GM23338 (cell line): ENCODE data around the gene ZNF580. TPM values are rescaled to one million over a fixed set of nuclear protein-coding genes. Genes with fewer than 3 reads are reported as not detected.

Experiments used
- ATAC-seq: fragments of 200-7000 bp; cut with Tn5 transposase; 3 replicates; pipeline ENCODE4 v1.9.1; 2020
- DNase-seq: peaks from one replicate; pipeline ENCODE4 v3.0.0-alpha.2; 2015; ENCODE audit warnings: low spot score
- H2AFZ ChIP-seq: fragments of 200-600 bp; sonication (generic); 2 replicates; pipeline ENCODE4 v1.8.0; 2016; ENCODE audit warnings: antibody characterized with exemption, mild to moderate bottlenecking, moderate library complexity
- H3F3A ChIP-seq: fragments of 200-600 bp; sonication (generic); replicated peaks from 2 replicates; pipeline ENCODE4 v1.8.0; 2017; ENCODE audit warnings: antibody characterized with exemption, mixed run types, low read depth
- H3K27ac ChIP-seq: fragments of 200-600 bp; sonication (generic); 2 replicates; pipeline ENCODE4 v1.6.1; 2016; ENCODE audit warnings: low read depth
- H3K27me3 ChIP-seq: fragments of 200-600 bp; sonication (generic); 2 replicates; pipeline ENCODE4 v1.8.0; 2016; ENCODE audit warnings: mild to moderate bottlenecking, mixed run types, moderate library complexity; ENCODE audit not compliant: insufficient read depth
- H3K36me3 ChIP-seq: fragments of 200-600 bp; sonication (generic); 2 replicates; pipeline ENCODE4 v1.8.0; 2016; ENCODE audit warnings: mild to moderate bottlenecking; ENCODE audit not compliant: insufficient read depth
- H3K4me1 ChIP-seq: fragments of 200-600 bp; sonication (generic); 2 replicates; pipeline ENCODE4 v1.8.0; 2016; ENCODE audit warnings: mild to moderate bottlenecking, moderate library complexity; ENCODE audit not compliant: insufficient read depth
- H3K4me2 ChIP-seq: fragments of 200-600 bp; sonication (generic); 2 replicates; pipeline ENCODE4 v1.7.1; 2017; ENCODE audit warnings: mixed run types
- H3K4me3 ChIP-seq: fragments of 200-600 bp; sonication (generic); 2 replicates; pipeline ENCODE4 v1.6.1; 2016; ENCODE audit warnings: mixed run types
- H3K79me2 ChIP-seq: fragments of 200-600 bp; sonication (generic); replicated peaks from 2 replicates; pipeline ENCODE4 v1.8.0; 2017; ENCODE audit warnings: mild to moderate bottlenecking; ENCODE audit not compliant: insufficient read depth
- H3K9me2 ChIP-seq: fragments of 200-600 bp; sonication (generic); 2 replicates; pipeline ENCODE4 v1.8.0; 2017; ENCODE audit not compliant: insufficient read depth
- H4K20me1 ChIP-seq: fragments of 200-600 bp; sonication (generic); replicated peaks from 2 replicates; pipeline ENCODE4 v1.8.0; 2017; ENCODE audit warnings: mild to moderate bottlenecking; ENCODE audit not compliant: insufficient read depth
- H3K27ac Mint-ChIP-seq: 2 replicates; pipeline ENCODE4 v1.8.0; 2020; ENCODE audit warnings: inconsistent platforms, mild to moderate bottlenecking, moderate library complexity, mixed read lengths
- H3K27me3 Mint-ChIP-seq: 3 replicates; pipeline ENCODE4 v1.8.0; 2022; ENCODE audit warnings: low read depth, mild to moderate bottlenecking, moderate library complexity, mixed read lengths, inconsistent platforms; ENCODE audit not compliant: insufficient read depth, poor library complexity
- H3K36me3 Mint-ChIP-seq: 3 replicates; pipeline ENCODE4 v1.8.0; 2021; ENCODE audit warnings: low read depth, mild to moderate bottlenecking, inconsistent platforms, moderate library complexity, mixed read lengths
- H3K4me1 Mint-ChIP-seq: 3 replicates; pipeline ENCODE4 v1.8.0; 2020; ENCODE audit warnings: mild to moderate bottlenecking, inconsistent platforms, mixed read lengths
- H3K4me3 Mint-ChIP-seq: 3 replicates; pipeline ENCODE4 v1.8.0; 2021; ENCODE audit warnings: moderate library complexity, mild to moderate bottlenecking, inconsistent platforms, mixed read lengths
- H3K9me3 Mint-ChIP-seq: 3 replicates; pipeline ENCODE4 v1.8.0; 2020; ENCODE audit warnings: moderate library complexity, mild to moderate bottlenecking, inconsistent platforms, mixed read lengths
- CREB1 ChIP-seq: fragments of 250-450 bp; sonication (Bioruptor Pico); IDR thresholded peaks from 2 replicates; pipeline ENCODE4 v1.5.0; 2020; ENCODE audit warnings: low read depth, mild to moderate bottlenecking, moderate library complexity
- ETS1 ChIP-seq: IDR thresholded peaks from 2 replicates; pipeline ENCODE4 v1.6.1; 2016; ENCODE audit warnings: antibody characterized with exemption
- EZH2 ChIP-seq: fragments of 200-600 bp; sonication (generic); IDR thresholded peaks from one replicate; pipeline ENCODE4 v1.8.0; 2017; ENCODE audit warnings: antibody characterized with exemption, mild to moderate bottlenecking, low read depth; ENCODE audit not compliant: unreplicated experiment
- EZH2phosphoT487 ChIP-seq: fragments of 200-600 bp; sonication (generic); IDR thresholded peaks from one replicate; pipeline ENCODE4 v1.8.1; 2018; ENCODE audit warnings: antibody characterized with exemption; ENCODE audit not compliant: unreplicated experiment
- JUNB ChIP-seq: IDR thresholded peaks from one replicate; pipeline ENCODE4 v1.6.1; 2016; ENCODE audit warnings: antibody characterized with exemption; ENCODE audit not compliant: unreplicated experiment
- NANOG ChIP-seq: IDR thresholded peaks from 2 replicates; pipeline ENCODE4 v1.6.1; 2016; ENCODE audit warnings: antibody characterized with exemption, borderline replicate concordance
- POLR2AphosphoS5 ChIP-seq: IDR thresholded peaks from 2 replicates; pipeline ENCODE4 v1.6.1; 2016; ENCODE audit warnings: antibody characterized with exemption, low read depth
- REST ChIP-seq: IDR thresholded peaks from one replicate; pipeline ENCODE4 v1.6.1; 2018; ENCODE audit warnings: antibody characterized with exemption; ENCODE audit not compliant: unreplicated experiment
- STAT1 ChIP-seq: IDR thresholded peaks from one replicate; pipeline ENCODE4 v1.6.1; 2016; ENCODE audit warnings: antibody characterized with exemption; ENCODE audit not compliant: unreplicated experiment
- ZNF114 ChIP-seq: fragments of 250-450 bp; sonication (Bioruptor Pico); IDR thresholded peaks from 2 replicates; pipeline ENCODE4 v1.5.0; 2020; ENCODE audit warnings: mild to moderate bottlenecking, moderate library complexity
- ZNF331 ChIP-seq: fragments of 250-450 bp; sonication (Bioruptor Pico); IDR thresholded peaks from 2 replicates; pipeline ENCODE4 v1.5.0; 2020; ENCODE audit warnings: low read depth, mild to moderate bottlenecking, moderate library complexity
- polyA plus RNA-seq: library from polyadenylated mRNA; unstranded; fragments of >200 nt; fragmentation: Nextera tagmentation; extraction: Ambion mirVana; gene quantifications from 2 replicates; pipeline ENCODE4 v1.2.1, GENCODE V29; 2016
- total RNA-seq: library from RNA; depleted of rRNA; stranded (reverse); fragments of >200 nt; shearing (Covaris generic); gene quantifications from 2 replicates; pipeline ENCODE4 v1.2.3, GENCODE V29; 2014
- TF ChIP-seq, protein P1 (sequence below), 2 experiments: fragments of 200-600 bp in 1 of 2; sonication (generic) in 1 of 2; conservative IDR thresholded peaks; 2 replicates each; pipeline versions ENCODE4 v1.5.1 to v1.6.1; 2016 to 2017; ENCODE audit warnings: antibody characterized with exemption in 2 of 2, low read depth in 2 of 2, mild to moderate bottlenecking in 2 of 2, moderate library complexity in 1 of 2

Gene ZNF580
- total and polyA plus RNA-seq, 2 experiments from 2014 or later, result 18.7 to 23.6 TPM

- TF ChIP-seq ZNF114, result no peak
- TF ChIP-seq CREB1 (CRISPR knock-in tag), result no peak
- TF ChIP-seq POLR2AphosphoS5, result no peak
- H3K4me3 Mint-ChIP-seq, result peak overlapping the region; percentile 96
- Histone ChIP-seq H3F3A (peaks cover 30% of the 10 kb centered on the region), H3K4me1 (peaks cover 32% of the 10 kb centered on the region), H3K27me3 (no peaks in the 10 kb centered on the region), H3K4me2 (peak overlapping the region; percentile 98), H3K27ac (peak overlapping the region; percentile 39; the same call in 1 of the 2 replicates), H3K9me2 (no peaks in the 10 kb centered on the region), H3K4me3 (peak overlapping the region; percentile 96), H3K79me2 (peaks cover 56% of the 10 kb centered on the region), H3K36me3 (peaks cover 8% of the 10 kb centered on the region; the same call in 1 of the 2 replicates), H2AFZ (no peak overlapping the region), H4K20me1 (peaks cover 41% of the 10 kb centered on the region)
- peaks cover 62% of the 10 kb centered on the region for H3K36me3 Mint-ChIP-seq
- H3K4me1 Mint-ChIP-seq, result peaks cover 35% of the 10 kb centered on the region
- H3K27me3 Mint-ChIP-seq, result peaks cover 28% of the 10 kb centered on the region
- no peak for ATAC-seq
- DNase-seq, result no peak
- peak overlapping the region; percentile 93 for H3K27ac Mint-ChIP-seq
- peaks cover 4% of the 10 kb centered on the region; the same call in 2 of the 3 replicates for H3K9me3 Mint-ChIP-seq
These were observed 35.0 kb downstream of the ZNF580 start for GRCh38 chr19:55675661-55676354.

DNA sequence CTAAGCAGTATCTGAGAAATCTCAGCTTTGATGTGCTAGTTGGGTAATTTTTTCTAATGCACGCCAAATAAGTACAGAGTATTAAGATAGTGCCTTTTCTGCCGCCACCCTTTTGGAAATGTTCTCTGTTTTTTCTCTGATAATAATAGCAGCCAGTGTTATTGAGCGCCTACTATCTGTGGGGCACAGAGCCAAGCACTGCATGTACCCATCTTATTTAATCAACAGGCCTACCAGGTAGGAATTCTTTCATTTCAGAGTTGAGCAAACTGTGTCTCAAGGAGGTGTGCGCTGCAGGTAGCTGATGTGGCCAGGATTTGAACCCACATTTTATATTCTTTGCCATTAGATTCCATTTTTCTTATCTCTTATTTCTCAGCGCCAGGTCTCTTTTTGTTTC is 35.6 kb downstream of the ZNF580 start:
- no peak for DNase-seq
- peaks cover 30% of the 10 kb centered on the region for H3K4me1 Mint-ChIP-seq
- Histone ChIP-seq H3K4me3 (peak overlapping the region; percentile 96), H2AFZ (no peak overlapping the region), H3K4me2 (peak overlapping the region; percentile 98), H3F3A (peaks cover 26% of the 10 kb centered on the region; the same call in 1 of the 2 replicates), H3K27me3 (no peaks in the 10 kb centered on the region), H3K9me2 (no peaks in the 10 kb centered on the region), H3K4me1 (peaks cover 32% of the 10 kb centered on the region), H4K20me1 (peaks cover 43% of the 10 kb centered on the region), H3K79me2 (peaks cover 59% of the 10 kb centered on the region), H3K36me3 (peaks cover 8% of the 10 kb centered on the region; the same call in 1 of the 2 replicates), H3K27ac (no peak overlapping the region)
- peaks cover 4% of the 10 kb centered on the region; the same call in 2 of the 3 replicates for H3K9me3 Mint-ChIP-seq
- H3K4me3 Mint-ChIP-seq, result peak overlapping the region; percentile 96
- no peak for ATAC-seq
- H3K36me3 Mint-ChIP-seq, result peaks cover 56% of the 10 kb centered on the region
- no peak overlapping the region; the same call in 1 of the 2 replicates for H3K27ac Mint-ChIP-seq
- peaks cover 25% of the 10 kb centered on the region for H3K27me3 Mint-ChIP-seq
- TF ChIP-seq EZH2phosphoT487 (no peak), JUNB (no peak), REST (no peak), NANOG (no peak), EZH2 (no peak), POLR2AphosphoS5 (no peak), ETS1 (no peak), STAT1 (no peak), ZNF331 (CRISPR knock-in tag) (no peak), CREB1 (CRISPR knock-in tag) (no peak)
- TF ChIP-seq, protein P1, sequence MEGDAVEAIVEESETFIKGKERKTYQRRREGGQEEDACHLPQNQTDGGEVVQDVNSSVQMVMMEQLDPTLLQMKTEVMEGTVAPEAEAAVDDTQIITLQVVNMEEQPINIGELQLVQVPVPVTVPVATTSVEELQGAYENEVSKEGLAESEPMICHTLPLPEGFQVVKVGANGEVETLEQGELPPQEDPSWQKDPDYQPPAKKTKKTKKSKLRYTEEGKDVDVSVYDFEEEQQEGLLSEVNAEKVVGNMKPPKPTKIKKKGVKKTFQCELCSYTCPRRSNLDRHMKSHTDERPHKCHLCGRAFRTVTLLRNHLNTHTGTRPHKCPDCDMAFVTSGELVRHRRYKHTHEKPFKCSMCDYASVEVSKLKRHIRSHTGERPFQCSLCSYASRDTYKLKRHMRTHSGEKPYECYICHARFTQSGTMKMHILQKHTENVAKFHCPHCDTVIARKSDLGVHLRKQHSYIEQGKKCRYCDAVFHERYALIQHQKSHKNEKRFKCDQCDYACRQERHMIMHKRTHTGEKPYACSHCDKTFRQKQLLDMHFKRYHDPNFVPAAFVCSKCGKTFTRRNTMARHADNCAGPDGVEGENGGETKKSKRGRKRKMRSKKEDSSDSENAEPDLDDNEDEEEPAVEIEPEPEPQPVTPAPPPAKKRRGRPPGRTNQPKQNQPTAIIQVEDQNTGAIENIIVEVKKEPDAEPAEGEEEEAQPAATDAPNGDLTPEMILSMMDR (conservative IDR thresholded peaks at IDR 0.05; ENCODE audit: low read depth in 2 of 2), result no peak
